Hematopoietic multipotent progenitor cell treated with erythropoietin and hydrocortisone succinate and interleukin-3 and kit ligand, for 15 days (in vitro differentiated cells): ENCODE measurements around the gene YIPF5.

ENCODE experiments used
- DNase-seq: peaks from one replicate; pipeline ENCODE4 v3.0.0-alpha.2; 2015; ENCODE audit warnings: low spot score

YIPF5 gene

GRCh38 chr5:144125163-144125726 lies 45.2 kb downstream of the YIPF5 start:
- DNase-seq, result no peak

GRCh38 chr5:144122641-144123040 lies 47.8 kb downstream of the YIPF5 start:
- no peak for DNase-seq

GRCh38 chr5:144122081-144122480 lies 48.4 kb downstream of the YIPF5 start:
- DNase-seq, result no peak

GRCh38 chr5:144121577-144121976 lies 48.9 kb downstream of the YIPF5 start:
- DNase-seq, result no peak

GRCh38 chr5:144120661-144121180 lies 49.7 kb downstream of the YIPF5 start:
- no peak for DNase-seq

- DNase-seq, result no peak
Measured at GRCh38 chr5:144117412-144117811, 53.0 kb downstream of the YIPF5 start.

GRCh38 chr5:144114571-144114970 lies 55.9 kb downstream of the YIPF5 start:
- DNase-seq, result no peak
